ENCODE data around the gene ASTL.

ASTL gene

GRCh38 chr2:96159084-96159830 lies 21.0 kb upstream of the ASTL start:
- no peaks in the 10 kb centered on the region for H4K20me1 ChIP-seq (ENCODE audit: insufficient read depth, low read length)
- TF ChIP-seq CTCF (IDR thresholded peaks at IDR 0.05; ENCODE audit: low read length), result no peak
- no peak for TF ChIP-seq EZH2phosphoT487 (IDR thresholded peaks at IDR 0.05; ENCODE audit: low read length)
- TF ChIP-seq EZH2 (optimal IDR thresholded peaks at IDR 0.05; ENCODE audit: low read depth, low read length), result no peak
- H3K27ac ChIP-seq (ENCODE audit: low read length), result no peak overlapping the region
- no peak overlapping the region for H3K9ac ChIP-seq (ENCODE audit: low read length)
- H3F3A ChIP-seq (ENCODE audit: insufficient read depth, low read length), result no peaks in the 10 kb centered on the region
- no peak for DNase-seq
- no peaks in the 10 kb centered on the region for H3K36me3 ChIP-seq (replicated peaks; ENCODE audit: insufficient read depth, low read length)
- no peaks in the 10 kb centered on the region for H3K9me3 ChIP-seq (replicated peaks; ENCODE audit: insufficient read depth, low read length)
- H3K4me3 ChIP-seq (ENCODE audit: low read length), result no peak overlapping the region
- H3K4me1 ChIP-seq (ENCODE audit: low read length), result no peaks in the 10 kb centered on the region
- no peak overlapping the region for H2AFZ ChIP-seq (ENCODE audit: low read length)
- H3K79me2 ChIP-seq (ENCODE audit: low read length), result no peaks in the 10 kb centered on the region
- H3K27me3 ChIP-seq (replicated peaks; ENCODE audit: insufficient read depth, low read length), result no peaks in the 10 kb centered on the region
- no peaks in the 10 kb centered on the region for H3K9me2 ChIP-seq (replicated peaks; ENCODE audit: insufficient read depth, low read length)
- no peak overlapping the region for H3K4me2 ChIP-seq (ENCODE audit: low read depth, low read length)

GRCh38 chr2:96158554-96158940 lies 20.2 kb upstream of the ASTL start:
- DNase-seq, result no peak
- Histone ChIP-seq H3K36me3 (replicated peaks; ENCODE audit: insufficient read depth, low read length) (no peaks in the 10 kb centered on the region), H3K9ac (ENCODE audit: low read length) (no peak overlapping the region), H3K9me3 (replicated peaks; ENCODE audit: insufficient read depth, low read length) (no peaks in the 10 kb centered on the region), H3K4me2 (ENCODE audit: low read depth, low read length) (no peak overlapping the region), H3K27me3 (replicated peaks; ENCODE audit: insufficient read depth, low read length) (no peaks in the 10 kb centered on the region), H4K20me1 (ENCODE audit: insufficient read depth, low read length) (no peaks in the 10 kb centered on the region), H3K79me2 (ENCODE audit: low read length) (no peaks in the 10 kb centered on the region), H3K4me1 (ENCODE audit: low read length) (no peaks in the 10 kb centered on the region), H2AFZ (ENCODE audit: low read length) (no peak overlapping the region), H3K27ac (ENCODE audit: low read length) (no peak overlapping the region), H3K9me2 (replicated peaks; ENCODE audit: insufficient read depth, low read length) (no peaks in the 10 kb centered on the region), H3K4me3 (ENCODE audit: low read length) (no peak overlapping the region), H3F3A (ENCODE audit: insufficient read depth, low read length) (no peaks in the 10 kb centered on the region)
- no peak for TF ChIP-seq EZH2phosphoT487 (IDR thresholded peaks at IDR 0.05; ENCODE audit: low read length)
- TF ChIP-seq EZH2 (optimal IDR thresholded peaks at IDR 0.05; ENCODE audit: low read depth, low read length), result no peak
- TF ChIP-seq CTCF (IDR thresholded peaks at IDR 0.05; ENCODE audit: low read length), result no peak

GRCh38 chr2:96157649-96158553 lies 19.6 kb upstream of the ASTL start:
- no peak for DNase-seq
- Histone ChIP-seq H3K9ac (ENCODE audit: low read length) (no peak overlapping the region), H3K36me3 (replicated peaks; ENCODE audit: insufficient read depth, low read length) (no peaks in the 10 kb centered on the region), H3K27ac (ENCODE audit: low read length) (no peak overlapping the region), H3K4me2 (ENCODE audit: low read depth, low read length) (no peak overlapping the region), H3K4me1 (ENCODE audit: low read length) (no peaks in the 10 kb centered on the region), H3K9me2 (replicated peaks; ENCODE audit: insufficient read depth, low read length) (no peaks in the 10 kb centered on the region), H3K27me3 (replicated peaks; ENCODE audit: insufficient read depth, low read length) (no peaks in the 10 kb centered on the region), H3F3A (ENCODE audit: insufficient read depth, low read length) (no peaks in the 10 kb centered on the region), H4K20me1 (ENCODE audit: insufficient read depth, low read length) (no peaks in the 10 kb centered on the region), H3K4me3 (ENCODE audit: low read length) (no peak overlapping the region), H3K9me3 (replicated peaks; ENCODE audit: insufficient read depth, low read length) (no peaks in the 10 kb centered on the region), H3K79me2 (ENCODE audit: low read length) (no peaks in the 10 kb centered on the region), H2AFZ (ENCODE audit: low read length) (no peak overlapping the region)
- no peak for TF ChIP-seq EZH2 (optimal IDR thresholded peaks at IDR 0.05; ENCODE audit: low read depth, low read length)
- TF ChIP-seq CTCF (IDR thresholded peaks at IDR 0.05; ENCODE audit: low read length), result no peak
- TF ChIP-seq EZH2phosphoT487 (IDR thresholded peaks at IDR 0.05; ENCODE audit: low read length), result no peak
